ENCODE results near the gene ZFPM1. TPM values are rescaled to one million over a fixed set of nuclear protein-coding genes. Genes with fewer than 3 reads are reported as not detected.
A peak's percentile ranks its signal among the peaks of the same experiment; 100 is the strongest.

Gene ZFPM1
- polyA plus RNA-seq, 1 experiment = 0.22 TPM

DNA sequence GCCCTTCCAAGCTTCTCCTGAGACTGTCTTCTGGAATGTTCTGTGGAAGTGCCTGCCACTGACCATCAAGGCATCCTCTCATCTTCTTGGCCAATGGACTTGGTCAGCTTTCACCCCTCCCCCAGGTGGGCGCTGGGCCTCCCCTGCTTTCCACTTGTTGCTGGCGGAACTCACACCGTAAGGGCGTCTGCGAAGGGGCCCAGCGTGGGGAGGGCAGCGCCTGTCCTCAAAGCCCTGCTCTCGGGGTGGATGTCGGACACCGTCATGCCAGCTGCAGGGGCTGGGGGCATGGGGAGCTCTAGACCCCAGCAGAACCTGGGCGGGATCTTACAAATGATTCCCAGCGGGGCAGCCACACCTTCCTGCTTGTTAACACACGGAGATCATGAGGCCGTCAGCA is 11.6 kb upstream of the ZFPM1 start:
- CTCF ChIA-PET = no interaction called here
- DNase-seq (ENCODE audit: low read depth) = no peak
- Histone ChIP-seq H3K27me3 (ENCODE audit: control insufficient read depth, insufficient read depth, low read length) (no peaks in the 10 kb centered on the region), H3K4me3 (ENCODE audit: low read depth, low read length) (no peak overlapping the region), H3K36me3 (ENCODE audit: control insufficient read depth, insufficient read depth, low read length) (peaks cover 1% of the 10 kb centered on the region; the same call in 1 of the 2 replicates)
- TF ChIP-seq CTCF (IDR thresholded peaks at IDR 0.05; ENCODE audit: insufficient read depth, low read depth, low read length) = no peak
- POLR2A ChIA-PET = no interaction called here

GRCh38 chr16:88442383-88442726 is 10.7 kb upstream of the ZFPM1 start:
- CTCF ChIA-PET = no interaction called here
- 0 out of 2 replicates have a peak, but pooled peaks have one; percentile 6 for TF ChIP-seq CTCF (IDR thresholded peaks at IDR 0.05; ENCODE audit: insufficient read depth, low read depth, low read length)
- Histone ChIP-seq H3K27me3 (ENCODE audit: control insufficient read depth, insufficient read depth, low read length) (no peaks in the 10 kb centered on the region; the same call in 1 of the 2 replicates), H3K36me3 (ENCODE audit: control insufficient read depth, insufficient read depth, low read length) (no peaks in the 10 kb centered on the region), H3K4me3 (ENCODE audit: low read depth, low read length) (no peak overlapping the region)
- POLR2A ChIA-PET = no interaction called here
- no peak for DNase-seq (ENCODE audit: low read depth)

DNA sequence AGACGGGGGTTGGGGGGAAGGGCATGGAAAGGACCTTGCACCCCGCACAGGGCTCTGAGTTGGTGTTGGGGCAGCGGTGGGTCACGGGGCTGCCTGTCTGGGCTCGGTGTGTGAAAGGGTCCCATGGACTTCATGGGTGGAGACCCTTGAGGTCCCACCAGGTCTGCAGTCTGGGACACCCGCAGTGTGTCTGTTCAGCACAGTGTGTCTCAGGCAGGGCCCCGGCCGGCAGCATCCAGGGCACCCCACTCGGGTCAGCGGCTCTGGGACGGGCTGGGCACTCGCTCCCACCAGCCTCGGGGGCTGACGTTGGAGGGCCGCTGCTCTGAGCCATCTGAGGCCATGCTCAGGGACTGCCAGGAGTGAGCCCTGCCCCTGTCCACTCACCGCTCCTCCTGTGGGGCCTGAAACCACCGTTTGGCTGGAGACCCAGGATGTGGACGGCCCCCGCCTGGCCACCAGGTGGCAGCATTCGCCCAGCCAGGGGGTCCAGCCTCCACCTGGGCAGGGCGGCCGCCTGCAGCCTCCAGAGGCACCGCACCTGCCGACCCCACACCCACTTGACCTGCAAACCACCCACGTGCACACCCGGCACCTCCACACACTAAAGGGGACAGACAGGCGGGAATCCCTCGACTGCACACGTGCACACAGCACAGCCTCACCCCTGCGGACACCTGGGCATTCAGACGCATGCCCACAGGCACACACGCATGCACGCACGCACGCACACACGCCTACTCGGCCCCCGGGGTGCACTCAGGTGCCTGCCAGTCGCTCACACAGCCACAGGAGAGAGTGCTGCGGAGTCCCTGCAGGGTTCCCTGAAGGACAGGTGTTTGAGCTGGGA is 10.1 kb upstream of the ZFPM1 start:
- H3K4me3 ChIP-seq (ENCODE audit: low read depth, low read length) = no peak overlapping the region
- POLR2A ChIA-PET = no interaction called here
- CTCF ChIA-PET = interaction anchor here (1.9 kb wide), 1 partner anchor 8 kb away, joined by 4 read pairs; no protein-coding TSS in a partner anchor

DNA sequence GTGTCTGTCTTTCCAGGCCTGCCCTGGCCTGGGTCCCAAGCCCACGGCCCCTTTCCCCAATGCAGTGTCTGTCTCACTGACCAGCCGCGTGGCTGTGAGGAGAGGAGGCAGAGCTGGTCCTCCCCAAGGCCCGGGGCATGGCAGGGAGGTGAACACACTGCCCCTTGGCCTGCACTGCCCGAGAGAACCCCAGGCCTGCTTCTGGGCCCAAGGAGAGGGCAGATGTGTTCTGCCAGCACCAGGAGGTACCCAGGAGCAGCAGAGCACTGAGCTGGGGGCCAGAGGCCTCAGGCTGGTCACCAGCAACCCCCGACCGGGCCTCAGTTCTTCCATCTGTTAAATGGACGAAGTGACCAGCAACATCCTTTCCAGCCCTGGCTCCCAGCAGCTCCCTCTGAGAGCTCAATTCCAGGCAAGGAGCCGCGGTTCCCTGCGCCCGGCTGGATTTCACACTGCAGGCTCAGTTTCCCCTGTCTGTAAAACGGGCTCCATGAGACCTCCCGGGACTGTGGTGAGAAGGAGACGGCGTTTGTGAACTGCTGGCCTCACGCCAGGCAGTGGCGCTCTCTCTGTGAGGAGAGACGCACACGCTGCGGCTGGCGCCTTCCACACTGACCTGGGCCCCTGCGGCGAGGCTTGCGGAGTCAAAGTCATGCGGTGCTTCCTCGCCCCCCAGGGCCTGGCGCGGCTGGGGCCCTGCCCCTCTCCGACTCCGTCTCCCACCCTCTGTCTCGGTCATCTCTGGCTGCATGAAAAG is 8.1 kb upstream of the ZFPM1 start:
- TF ChIP-seq CTCF (IDR thresholded peaks at IDR 0.05; ENCODE audit: insufficient read depth, low read depth, low read length) = no peak
- Histone ChIP-seq H3K36me3 (ENCODE audit: control insufficient read depth, insufficient read depth, low read length) (no peaks in the 10 kb centered on the region), H3K27me3 (ENCODE audit: control insufficient read depth, insufficient read depth, low read length) (no peaks in the 10 kb centered on the region; the same call in 1 of the 2 replicates), H3K4me3 (ENCODE audit: low read depth, low read length) (no peak overlapping the region)
- CTCF ChIA-PET = interaction anchor here (0.7 to 1.9 kb wide), 5 partner anchors 10 to 461 kb away, joined by 3 to 5 read pairs (median 3); no protein-coding TSS in a partner anchor
- POLR2A ChIA-PET = no interaction called here
- DNase-seq (ENCODE audit: low read depth) = no peak

More for the DNA sequence above, 10.1 kb upstream of the ZFPM1 start:
- peak; percentile 92 for TF ChIP-seq CTCF (IDR thresholded peaks at IDR 0.05; ENCODE audit: insufficient read depth, low read depth, low read length)
- Histone ChIP-seq H3K36me3 (ENCODE audit: control insufficient read depth, insufficient read depth, low read length) (no peaks in the 10 kb centered on the region), H3K27me3 (ENCODE audit: control insufficient read depth, insufficient read depth, low read length) (no peaks in the 10 kb centered on the region; the same call in 1 of the 2 replicates)
- no peak for DNase-seq (ENCODE audit: low read depth)

GRCh38 chr16:88445583-88445960 is 7.5 kb upstream of the ZFPM1 start:
- POLR2A ChIA-PET = no interaction called here
- no peaks in the 10 kb centered on the region; the same call in 1 of the 2 replicates for H3K27me3 ChIP-seq (ENCODE audit: control insufficient read depth, insufficient read depth, low read length)
- DNase-seq (ENCODE audit: low read depth) = no peak
- CTCF ChIA-PET = interaction anchor here (1.0 to 1.5 kb wide), 2 partner anchors 115 to 462 kb away, joined by 3 to 5 read pairs; no protein-coding TSS in a partner anchor
- H3K36me3 ChIP-seq (ENCODE audit: control insufficient read depth, insufficient read depth, low read length) = no peaks in the 10 kb centered on the region
- no peak overlapping the region for H3K4me3 ChIP-seq (ENCODE audit: low read depth, low read length)
- no peak for TF ChIP-seq CTCF (IDR thresholded peaks at IDR 0.05; ENCODE audit: insufficient read depth, low read depth, low read length)
